Measurements from ENCODE around the gene ANGPT4.
A peak's percentile ranks its signal among the peaks of the same experiment; 100 is the strongest.

Gene ANGPT4

DNA sequence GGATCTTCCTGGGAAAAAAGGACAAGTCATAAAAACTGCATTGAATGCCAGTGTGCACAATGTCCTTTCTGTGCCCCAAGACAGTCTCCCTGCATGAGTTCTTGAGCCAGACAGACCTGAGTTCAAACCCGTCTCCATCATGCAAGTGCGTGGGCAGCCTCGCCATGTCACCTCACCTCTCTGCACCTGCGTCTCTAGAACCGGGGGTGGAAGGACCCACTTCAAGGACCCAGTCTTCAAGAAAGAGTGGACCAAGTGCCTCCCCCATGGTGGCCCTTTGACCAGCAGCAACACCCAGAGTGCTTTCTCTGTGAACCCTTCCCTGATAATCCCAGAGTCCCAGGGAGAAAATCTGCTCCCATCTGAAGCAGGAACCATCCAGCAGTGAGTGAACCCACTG, 23.5 kb upstream of the ANGPT4 start:
- peak; percentile 33 for DNase-seq

DNA sequence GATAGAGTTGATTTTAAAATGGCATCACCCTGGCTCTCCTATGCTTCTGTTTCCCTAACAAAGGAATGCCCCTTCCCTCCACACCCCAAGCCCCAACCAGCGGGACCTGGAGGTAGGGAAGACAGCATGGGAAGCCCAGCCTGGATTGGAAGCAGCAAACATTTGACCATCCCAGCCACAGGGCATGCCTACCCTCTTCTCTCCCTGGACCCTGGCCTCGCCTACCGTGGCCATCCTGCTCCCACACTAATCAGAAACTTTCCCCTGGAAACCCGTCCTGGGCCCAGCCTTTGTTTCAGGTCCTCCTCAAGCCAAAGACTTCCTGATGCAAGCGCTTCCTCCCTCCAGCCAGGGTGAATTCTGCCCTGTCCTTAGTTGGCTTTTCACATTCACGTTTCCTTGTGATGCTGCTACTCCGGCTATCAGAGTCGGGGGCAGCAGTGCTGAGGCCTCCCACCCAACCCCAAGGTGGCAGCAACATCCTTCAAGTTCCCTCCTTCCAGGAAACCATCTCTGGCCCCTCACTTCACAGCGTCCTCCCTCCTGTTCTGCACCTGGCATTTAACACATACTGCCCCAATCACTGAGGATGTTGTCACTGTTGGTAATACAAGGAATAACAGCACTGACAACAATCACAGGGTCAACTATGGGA, 18.2 kb upstream of the ANGPT4 start:
- peak; percentile 30 for DNase-seq

GRCh38 chr20:933029-933428, 16.9 kb upstream of the ANGPT4 start:
- DNase-seq, result no peak

GRCh38 chr20:931401-931800, 15.3 kb upstream of the ANGPT4 start:
- DNase-seq, result no peak

DNA sequence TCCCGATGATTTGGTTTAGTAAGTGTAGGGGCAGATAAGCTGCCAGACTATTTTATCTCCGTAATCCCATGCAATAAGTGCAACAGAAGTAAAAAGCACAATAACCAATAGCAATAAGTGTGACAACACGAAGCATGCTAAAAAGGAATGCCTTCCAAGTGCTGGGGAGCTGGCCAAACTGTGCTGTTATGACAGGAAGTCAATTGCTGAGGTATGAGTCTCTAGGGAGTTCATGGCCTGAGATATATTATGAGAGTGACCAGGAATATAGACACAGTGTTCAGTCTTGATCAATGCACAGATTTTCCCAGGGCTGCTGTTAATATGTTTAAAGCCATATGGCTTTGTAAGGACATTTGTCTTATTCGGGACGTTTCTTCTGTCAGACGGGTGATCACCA, 10.5 kb upstream of the ANGPT4 start:
- DNase-seq, result peak; percentile 4

- DNase-seq, result peak; percentile 10
Observed at GRCh38 chr20:925516-925915, 9.4 kb upstream of the ANGPT4 start.

- DNase-seq, result no peak
Observed at GRCh38 chr20:924639-925038, 8.5 kb upstream of the ANGPT4 start.

DNA sequence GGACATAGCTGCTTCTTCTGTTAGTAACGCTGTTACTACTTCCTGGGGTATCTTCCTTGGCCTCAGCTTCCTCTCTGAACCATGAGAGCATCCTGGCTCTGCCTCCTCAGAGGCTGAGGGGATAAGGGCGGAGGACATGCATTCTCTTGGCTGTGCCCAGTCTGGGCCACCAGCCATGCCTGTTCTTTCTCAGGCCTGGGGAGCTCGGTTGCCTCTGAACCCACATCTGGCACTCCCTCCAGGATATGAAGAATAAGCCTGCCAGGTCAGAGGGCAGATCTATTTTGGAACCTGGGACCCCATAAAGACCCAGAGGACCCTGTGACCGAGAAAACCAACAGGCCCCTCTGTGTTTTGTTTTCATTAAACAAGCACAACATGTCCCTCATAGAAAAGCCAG, 6.6 kb upstream of the ANGPT4 start:
- DNase-seq, result no peak

GRCh38 chr20:921068-921467, 4.9 kb upstream of the ANGPT4 start:
- no peak for DNase-seq

DNA sequence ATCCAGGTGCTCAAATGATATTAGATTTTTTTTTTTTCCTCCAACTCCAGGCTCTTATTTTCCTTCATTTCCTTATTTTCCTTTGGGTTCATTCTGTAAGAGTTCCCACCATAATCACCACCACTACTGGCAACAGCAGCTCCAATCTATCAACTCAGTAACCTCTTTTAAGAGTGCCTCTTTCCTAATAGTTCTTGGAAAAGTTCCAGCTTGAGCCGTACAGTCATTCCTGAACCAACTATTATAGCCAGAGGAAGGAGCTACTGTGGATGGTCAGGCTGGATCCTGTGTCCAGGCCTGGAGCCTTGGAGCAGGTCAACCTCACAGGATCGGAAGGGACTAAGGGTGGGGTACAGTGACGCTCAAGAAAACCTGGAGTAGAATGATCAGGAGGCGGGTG, 4.2 kb upstream of the ANGPT4 start:
- no peak for DNase-seq

DNA sequence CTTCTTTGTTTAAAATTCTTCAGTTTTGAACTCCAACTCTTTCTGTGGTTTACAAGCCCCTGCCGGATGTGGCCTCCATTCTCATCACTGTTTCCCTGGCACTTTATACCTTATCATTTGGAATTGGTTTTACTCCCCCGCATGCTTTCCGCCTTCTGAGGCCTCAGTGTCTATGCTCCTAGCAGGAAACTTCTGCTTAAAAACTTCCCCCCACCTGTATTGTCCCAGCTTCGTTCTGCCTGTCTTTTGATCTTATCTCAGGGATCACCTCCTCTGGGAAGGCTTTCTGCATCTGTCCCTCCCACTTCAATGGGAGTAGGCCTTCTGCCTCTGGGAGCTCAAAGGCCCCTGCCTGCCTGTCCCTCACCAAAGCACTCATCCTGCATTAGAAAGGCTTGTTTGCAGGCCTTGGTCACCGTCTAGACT, 3.4 kb upstream of the ANGPT4 start:
- no peak for DNase-seq

GRCh38 chr20:917416-917815, 1.3 kb upstream of the ANGPT4 start:
- DNase-seq, result no peak

GRCh38 chr20:916825-917224, 691 bp upstream of the ANGPT4 start:
- DNase-seq, result no peak

- DNase-seq, result no peak
Observed at GRCh38 chr20:914727-915498, 1.2 kb downstream of the ANGPT4 start.

DNA sequence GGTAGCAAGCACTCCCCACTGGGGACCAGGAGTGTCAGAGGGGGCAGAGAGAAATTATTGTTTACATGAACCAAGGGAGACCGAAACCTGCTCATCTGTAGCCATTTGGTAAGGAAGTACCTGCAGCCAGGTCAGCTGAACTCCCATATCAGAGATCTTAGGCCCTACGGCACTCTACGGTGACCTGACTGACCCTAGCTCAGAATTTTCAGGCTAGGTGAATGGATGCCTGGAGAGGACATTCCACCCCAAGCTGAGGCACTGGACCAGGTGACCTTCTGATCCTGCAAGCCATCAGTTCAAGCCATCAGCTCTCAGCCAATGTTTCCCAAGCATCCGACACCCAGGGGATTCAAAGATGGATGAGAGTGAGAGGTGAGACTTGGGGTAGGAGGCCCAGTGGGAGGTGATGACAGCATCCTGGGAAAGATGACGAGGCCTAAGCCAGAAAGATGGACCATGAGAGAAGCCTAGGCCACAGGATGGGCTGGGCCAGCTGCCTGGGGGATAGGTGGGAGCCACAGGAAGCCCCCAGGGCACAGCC, 2.8 kb downstream of the ANGPT4 start:
- DNase-seq, result no peak

DNA sequence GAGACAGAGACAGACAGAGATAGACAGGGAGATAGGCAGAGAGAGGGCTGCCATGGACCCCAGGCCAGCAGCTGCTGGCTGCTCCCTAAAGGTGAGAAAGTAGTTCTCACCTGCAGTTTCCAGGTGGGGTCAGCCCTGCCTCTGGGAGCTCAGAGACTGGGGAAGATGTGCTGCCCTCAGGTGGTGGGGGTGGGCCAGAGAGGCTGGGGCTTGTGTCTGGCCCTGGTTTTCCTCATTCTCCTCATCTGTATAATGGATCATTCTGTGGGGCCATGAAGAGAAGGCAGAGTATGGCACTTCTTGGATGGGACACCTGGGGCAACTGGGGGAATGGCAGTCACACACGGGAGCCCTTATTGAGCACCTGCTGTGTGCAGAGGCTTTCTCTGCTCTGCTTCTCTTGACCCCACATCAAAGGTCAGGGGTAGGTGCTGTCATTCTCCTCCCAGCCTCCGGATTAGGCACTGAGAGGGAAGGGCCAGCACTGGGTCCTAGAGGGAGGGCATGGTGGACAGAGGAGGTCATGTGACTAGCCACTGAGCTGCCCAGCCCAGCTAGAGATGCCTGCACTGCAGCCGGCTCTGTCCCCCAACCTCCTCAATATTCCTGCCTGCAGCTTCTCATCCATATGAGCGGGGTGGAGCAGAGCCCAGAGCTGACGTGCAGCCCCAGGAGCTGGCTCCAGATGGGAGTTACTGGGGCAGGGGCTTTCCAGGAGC, 4.1 kb downstream of the ANGPT4 start:
- no peak for DNase-seq

DNA sequence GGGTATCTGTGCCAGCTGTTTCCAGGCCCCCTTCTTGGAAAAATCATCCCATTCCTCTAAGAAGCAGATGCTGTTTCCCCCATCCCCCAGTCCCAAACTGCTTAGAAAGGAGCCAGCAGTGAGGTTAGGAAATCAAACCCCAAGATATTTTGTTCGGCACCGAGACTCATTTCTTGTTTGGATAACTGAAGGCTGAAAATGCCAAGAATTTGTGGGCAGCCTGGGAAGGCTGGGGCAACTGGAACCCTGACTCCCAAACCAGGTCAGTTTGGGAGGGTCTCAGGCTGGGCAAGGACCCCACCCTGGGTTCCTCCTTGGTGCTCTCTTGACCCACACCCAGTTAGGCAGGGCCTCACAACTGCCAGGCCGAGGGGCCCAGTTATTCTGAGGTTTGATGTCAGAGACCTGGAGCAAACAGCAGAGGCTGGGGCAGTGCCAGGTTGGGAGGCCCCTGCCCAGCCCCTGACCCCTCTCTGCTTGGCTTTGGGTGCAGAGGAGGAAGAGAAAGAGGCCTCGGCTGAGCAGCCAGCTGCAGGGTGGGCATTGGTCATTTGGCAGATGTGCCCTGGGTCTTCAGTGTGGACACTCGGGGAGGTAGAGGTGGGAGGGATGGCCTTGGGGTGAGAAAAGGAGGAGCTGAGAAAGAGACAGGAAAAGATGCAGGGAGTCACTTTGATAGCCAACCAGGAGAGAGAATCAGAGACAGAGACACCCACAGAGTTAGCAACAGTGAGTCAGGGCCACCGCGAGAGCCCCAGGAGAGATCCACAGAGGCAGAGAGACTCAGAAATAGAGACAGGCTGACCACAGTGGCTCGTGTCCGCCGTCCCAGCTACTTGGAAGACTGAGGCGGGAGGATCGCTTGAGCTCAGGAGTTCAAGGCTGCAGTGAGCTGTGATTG, 5.0 kb downstream of the ANGPT4 start:
- no peak for DNase-seq

- no peak for DNase-seq
Observed at GRCh38 chr20:910132-910869, 5.8 kb downstream of the ANGPT4 start.

DNA sequence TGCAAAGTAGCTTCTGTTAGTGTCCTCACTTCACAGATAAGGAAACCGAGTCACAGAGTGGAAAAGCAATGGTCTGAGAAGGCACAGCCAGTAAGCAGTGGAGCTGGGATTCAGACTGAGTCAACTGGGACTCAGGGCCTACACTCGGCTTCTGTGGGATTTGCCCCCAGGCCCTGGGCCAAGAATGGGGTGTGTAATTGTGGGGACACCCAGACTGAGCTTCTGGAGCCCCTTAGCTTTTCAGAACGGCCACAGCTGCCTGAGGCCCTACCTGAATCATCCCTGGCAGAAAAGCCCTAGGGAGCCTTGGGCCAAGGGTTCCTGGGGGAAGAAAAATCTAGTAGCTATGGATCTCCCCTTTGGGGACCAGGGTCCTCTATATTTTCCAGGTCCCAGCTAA, 6.5 kb downstream of the ANGPT4 start:
- no peak for DNase-seq

DNA sequence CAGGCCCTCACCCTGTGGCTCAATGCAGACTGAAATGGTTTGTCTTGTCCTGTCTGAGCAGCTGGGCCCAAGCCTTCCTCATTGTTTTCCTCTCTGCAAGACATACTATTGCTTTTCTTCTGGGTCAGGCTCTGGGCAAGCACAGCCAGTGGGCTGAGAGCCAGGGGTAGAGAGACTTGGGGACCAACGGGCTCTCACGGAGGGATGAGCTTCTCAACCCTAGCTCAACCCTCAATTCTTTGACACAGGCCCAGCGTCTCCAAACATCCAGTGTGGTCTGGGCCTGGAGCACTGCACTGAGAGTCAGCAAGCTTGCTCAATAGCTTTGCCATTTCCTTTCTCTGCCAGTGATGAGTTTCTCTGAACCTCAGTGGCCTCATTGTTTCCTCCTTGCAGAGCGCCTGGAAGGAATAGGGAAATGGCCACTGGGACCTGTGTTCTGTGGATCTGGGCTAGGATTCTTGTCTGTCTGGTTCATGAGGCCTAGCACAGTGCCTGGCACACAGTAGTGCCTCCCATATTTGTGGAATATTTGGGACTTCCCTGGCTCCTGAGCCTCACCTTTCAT, 9.3 kb downstream of the ANGPT4 start:
- DNase-seq, result no peak

- no peak for DNase-seq
Observed at GRCh38 chr20:906001-906520, 10.1 kb downstream of the ANGPT4 start.

Measured in islet precursor cell (in vitro differentiated cells).